ENCODE data around the gene DYRK1A. TPM values are rescaled to one million over a fixed set of nuclear protein-coding genes. Genes with fewer than 3 reads are reported as not detected.

The DYRK1A gene
- total and polyA plus RNA-seq, 2 of the 13 experiments (the other 11 are each of a cell fraction or from before 2014, with no cell fraction given), result 24.6 to 34.2 TPM

GRCh38 chr21:37535130-37535529 is 168.6 kb downstream of the DYRK1A start:
- Histone ChIP-seq H3K27me3 (ENCODE audit: control insufficient read depth in 1 of 2, insufficient read depth in 2 of 2, low read length in 2 of 2) (peaks cover 0 to 11% of the 10 kb centered on the region in 2 experiments; a peak in 4 of 5 replicates), H3K4me1 (ENCODE audit: insufficient read depth, low read length) (peaks cover 16% of the 10 kb centered on the region), H3K9ac (ENCODE audit: insufficient read depth, low read depth, low read length) (no peak overlapping the region), H3K79me2 (ENCODE audit: insufficient read depth, low read length) (no peaks in the 10 kb centered on the region), H3K36me3 (replicated peaks in 1 of 2; ENCODE audit: control insufficient read depth in 1 of 2, insufficient read depth in 2 of 2, low read length in 2 of 2) (no peaks in the 10 kb centered on the region), H4K20me1 (ENCODE audit: insufficient read depth, low read length) (no peaks in the 10 kb centered on the region), H3K4me2 (ENCODE audit: low read depth, low read length) (no peak overlapping the region), H3K9me3 (ENCODE audit: low read length) (no peaks in the 10 kb centered on the region), H3K4me3 (replicated peaks in 1 of 3; ENCODE audit: insufficient read depth in 1 of 3, low read depth in 2 of 3, low read length in 3 of 3) (no peak overlapping the region), H2AFZ (ENCODE audit: low read length) (no peak overlapping the region), H3K27ac (ENCODE audit: extremely low read length, insufficient read depth, low read length) (no peak overlapping the region)
- TF ChIP-seq KDM3A (CRISPR knock-in tag; IDR thresholded peaks at IDR 0.05; ENCODE audit: low read depth) (no peak), ZNF12 (CRISPR knock-in tag; IDR thresholded peaks at IDR 0.05) (peak; percentile 78)
- ChIA-PET CTCF (ENCODE audit: low intra/inter-chr PET ratio, low total read pairs) (no interaction called here), POLR2A (no interaction called here)
- DNase-seq (ENCODE audit: low spot score) (no peak), ATAC-seq (no peak), FAIRE-seq (no peak)
- intact Hi-C loops (cut with micrococcal nuclease; ENCODE audit: unreplicated experiment) (no loop called here), in situ Hi-C loops (cut with HindIII; ENCODE audit: extremely low pct_ligation_motif_present, low pct_unique_long_range_greater_than_20kb) (no loop called here)
- no TSS peak for BruUV-seq (replicated peaks)
- 28% methylated on average over 3 of the region's 3 CpGs for WGBS (ENCODE audit: low lambda C conversion rate)

- Histone ChIP-seq H3K27ac (ENCODE audit: extremely low read length, insufficient read depth, low read length) (no peak overlapping the region), H3K79me2 (ENCODE audit: insufficient read depth, low read length) (no peaks in the 10 kb centered on the region), H3K36me3 (replicated peaks in 1 of 2; ENCODE audit: control insufficient read depth in 1 of 2, insufficient read depth in 2 of 2, low read length in 2 of 2) (no peaks in the 10 kb centered on the region), H3K27me3 (ENCODE audit: control insufficient read depth in 1 of 2, insufficient read depth in 2 of 2, low read length in 2 of 2) (peaks cover 0 to 6% of the 10 kb centered on the region in 2 experiments; a peak in 4 of 5 replicates), H3K4me3 (replicated peaks in 1 of 3; ENCODE audit: insufficient read depth in 1 of 3, low read depth in 2 of 3, low read length in 3 of 3) (no peak overlapping the region), H3K9ac (ENCODE audit: insufficient read depth, low read depth, low read length) (no peak overlapping the region), H4K20me1 (ENCODE audit: insufficient read depth, low read length) (no peaks in the 10 kb centered on the region), H2AFZ (ENCODE audit: low read length) (no peak overlapping the region), H3K9me3 (ENCODE audit: low read length) (no peaks in the 10 kb centered on the region), H3K4me2 (ENCODE audit: low read depth, low read length) (no peak overlapping the region), H3K4me1 (ENCODE audit: insufficient read depth, low read length) (peaks cover 16% of the 10 kb centered on the region)
- TF ChIP-seq ZNF644 (CRISPR knock-in tag; IDR thresholded peaks at IDR 0.05; ENCODE audit: low read depth) (no peak), CCAR2 (optimal IDR thresholded peaks at IDR 0.05; ENCODE audit: low read depth, low read length) (no peak)
- TF ChIP-seq, protein P1, sequence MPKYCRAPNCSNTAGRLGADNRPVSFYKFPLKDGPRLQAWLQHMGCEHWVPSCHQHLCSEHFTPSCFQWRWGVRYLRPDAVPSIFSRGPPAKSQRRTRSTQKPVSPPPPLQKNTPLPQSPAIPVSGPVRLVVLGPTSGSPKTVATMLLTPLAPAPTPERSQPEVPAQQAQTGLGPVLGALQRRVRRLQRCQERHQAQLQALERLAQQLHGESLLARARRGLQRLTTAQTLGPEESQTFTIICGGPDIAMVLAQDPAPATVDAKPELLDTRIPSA (CRISPR knock-in tag; IDR thresholded peaks at IDR 0.05; ENCODE audit: borderline replicate concordance), result no peak
- intact Hi-C loops (cut with micrococcal nuclease; ENCODE audit: unreplicated experiment) (no loop called here), in situ Hi-C loops (cut with HindIII; ENCODE audit: extremely low pct_ligation_motif_present, low pct_unique_long_range_greater_than_20kb) (no loop called here)
- no TSS peak for BruUV-seq (replicated peaks)
- FAIRE-seq (no peak), ATAC-seq (no peak), DNase-seq (ENCODE audit: low spot score) (no peak)
- 60% methylated on average over 5 of the region's 7 CpGs for WGBS (ENCODE audit: low lambda C conversion rate)
- CTCF ChIA-PET (ENCODE audit: low intra/inter-chr PET ratio, low total read pairs), result no interaction called here
- POLR2A ChIA-PET, result no interaction called here
Measured at GRCh38 chr21:37535672-37536071, 169.1 kb downstream of the DYRK1A start.
